ENCODE results near the gene ABI2. TPM values are rescaled to one million over a fixed set of nuclear protein-coding genes. Genes with fewer than 3 reads are reported as not detected.

Gene ABI2
- total and polyA plus RNA-seq, 2 of the 4 experiments (the other 2 are of a cell fraction), result 35.7 to 54.0 TPM

GRCh38 chr2:203286532-203286931 lies 41.7 kb upstream of the ABI2 start:
- no peaks in the 10 kb centered on the region for H3K9me3 ChIP-seq (ENCODE audit: control insufficient read depth, insufficient read depth, low read length)
- H3K18ac ChIP-seq (ENCODE audit: low read depth, low read length), result no peak overlapping the region
- H2AK5ac ChIP-seq (ENCODE audit: low read depth, low read length), result no peak overlapping the region
- H3K9me1 ChIP-seq (ENCODE audit: insufficient read depth, low read length), result no peaks in the 10 kb centered on the region; the same call in 1 of the 2 replicates
- dilution Hi-C loops (cut with HindIII; ENCODE audit: low sequenced_read_pairs, unreplicated experiment) (no loop called here), in situ Hi-C loops (cut with MboI; ENCODE audit: low sequenced_read_pairs) (no loop called here), intact Hi-C loops (cut with micrococcal nuclease) (no loop called here)
- no peak for ATAC-seq (ENCODE audit: low read depth)
- no peak overlapping the region for H3K4me3 ChIP-seq (ENCODE audit: insufficient read depth, low read depth, low read length)
- no peak overlapping the region for H4K91ac ChIP-seq (ENCODE audit: insufficient read depth, low read depth, low read length)
- H4K8ac ChIP-seq (ENCODE audit: low read depth in 2 of 2, low read length in 2 of 2), result no peak overlapping the region
- H3K9ac ChIP-seq (ENCODE audit: low read depth, low read length), result no peak overlapping the region
- no peak overlapping the region for H4K5ac ChIP-seq (ENCODE audit: low read depth, low read length)
- H3K36me3 ChIP-seq (ENCODE audit: control insufficient read depth, insufficient read depth, low read length), result peaks cover 18% of the 10 kb centered on the region
- no peak overlapping the region for H2BK120ac ChIP-seq (ENCODE audit: low read depth, low read length)
- no peaks in the 10 kb centered on the region for H4K20me1 ChIP-seq (ENCODE audit: insufficient read depth, low read length)
- peaks cover 0 to 3% of the 10 kb centered on the region in 2 experiments; a peak in 1 of 4 replicates for H3K79me1 ChIP-seq (ENCODE audit: low read depth in 1 of 2, low read length in 2 of 2)
- no peaks in the 10 kb centered on the region for H3K27me3 ChIP-seq (ENCODE audit: control insufficient read depth, insufficient read depth, low read length)
- TF ChIP-seq USF2 (IDR thresholded peaks at IDR 0.05; ENCODE audit: low read depth, low read length) (no peak), CEBPB (IDR thresholded peaks at IDR 0.05; ENCODE audit: low read depth, low read length) (peak; percentile 70; the same call in 1 of the 2 replicates)
- no peak overlapping the region for H3K4me2 ChIP-seq (ENCODE audit: low read depth, low read length)
- BruUV-seq (replicated peaks), result no TSS peak
- WGBS, 2 experiments (ENCODE audit: extremely low coverage in 2 of 2, insufficient read length in 1 of 2), result no CpG with 5 or more reads among the region's 2 CpGs
- no peak overlapping the region for H2BK15ac ChIP-seq (ENCODE audit: low read depth, low read length)
- no peaks in the 10 kb centered on the region for H3K4me1 ChIP-seq (ENCODE audit: control insufficient read depth, insufficient read depth, low read length)
- H2AFZ ChIP-seq (replicated peaks; ENCODE audit: low read length, poor library complexity), result no peak overlapping the region
- POLR2A ChIA-PET (ENCODE audit: unreplicated experiment), result no interaction called here
- H2AK9ac ChIP-seq (replicated peaks; ENCODE audit: low read depth, low read length, poor library complexity), result no peak overlapping the region
- H3K56ac ChIP-seq (ENCODE audit: extremely low read depth, insufficient read depth, low read length), result no peak overlapping the region
- H3K14ac ChIP-seq (replicated peaks; ENCODE audit: low read depth, low read length), result no peak overlapping the region
- no peak overlapping the region for H3K27ac ChIP-seq (ENCODE audit: insufficient read depth, low read length)
- DNase-seq, result no peak
- no peak overlapping the region for H3K23ac ChIP-seq (ENCODE audit: low read depth, low read length)
- no peak overlapping the region for H2BK20ac ChIP-seq (ENCODE audit: low read depth, low read length)
- CTCF ChIA-PET, result no interaction called here
- no peak overlapping the region for H2BK5ac ChIP-seq (ENCODE audit: low read depth, low read length, poor library complexity, severe bottlenecking)
- H3K4ac ChIP-seq (ENCODE audit: low read depth, low read length), result no peak overlapping the region
